GM19438 (cell line): ENCODE data around the gene HLF.

ENCODE experiments used
- ATAC-seq: cut with Tn5 transposase; IDR thresholded peaks from one replicate; pipeline ENCODE4 v1.9.1; 2021; ENCODE audit warnings: low read depth; ENCODE audit not compliant: unreplicated experiment

Gene HLF

DNA sequence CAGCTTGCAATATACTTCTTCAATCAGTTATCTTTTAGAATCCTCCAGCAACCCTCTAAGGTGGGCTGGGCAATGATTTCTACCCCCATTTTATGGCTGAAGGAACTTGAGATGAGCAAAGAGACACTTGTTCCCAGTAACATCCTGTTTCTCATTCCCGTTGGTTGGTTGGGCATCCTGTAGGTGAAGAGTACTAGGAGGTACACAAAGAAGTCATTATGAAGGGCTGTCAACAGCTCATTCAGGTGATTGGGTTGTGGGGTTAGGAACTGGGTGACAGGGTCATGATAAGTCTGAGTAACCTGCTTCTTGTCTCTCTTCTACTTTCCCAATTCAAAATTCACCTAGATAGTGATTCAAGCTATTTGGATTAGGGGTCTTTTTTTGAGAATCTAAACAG lies 80.4 kb downstream of the HLF start:
- ATAC-seq = no peak

DNA sequence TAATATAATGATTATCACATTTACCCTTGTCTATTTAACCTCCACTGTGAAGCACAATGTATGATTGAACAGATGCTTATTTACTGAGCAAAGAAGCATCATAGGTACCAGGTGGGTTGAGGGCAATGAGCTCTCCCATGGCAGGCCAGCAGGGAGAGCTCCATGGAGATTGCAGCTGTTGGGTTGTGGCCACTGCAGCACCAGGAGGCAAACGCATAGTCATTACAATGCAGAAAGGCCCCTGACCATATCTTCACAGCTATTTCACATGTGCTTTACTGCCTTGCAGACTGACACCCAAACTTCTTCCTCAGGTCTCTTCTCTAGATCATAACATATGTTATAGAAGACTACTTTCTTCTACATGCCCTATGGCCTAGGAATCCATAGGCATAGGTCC lies 81.9 kb downstream of the HLF start:
- ATAC-seq = no peak

DNA sequence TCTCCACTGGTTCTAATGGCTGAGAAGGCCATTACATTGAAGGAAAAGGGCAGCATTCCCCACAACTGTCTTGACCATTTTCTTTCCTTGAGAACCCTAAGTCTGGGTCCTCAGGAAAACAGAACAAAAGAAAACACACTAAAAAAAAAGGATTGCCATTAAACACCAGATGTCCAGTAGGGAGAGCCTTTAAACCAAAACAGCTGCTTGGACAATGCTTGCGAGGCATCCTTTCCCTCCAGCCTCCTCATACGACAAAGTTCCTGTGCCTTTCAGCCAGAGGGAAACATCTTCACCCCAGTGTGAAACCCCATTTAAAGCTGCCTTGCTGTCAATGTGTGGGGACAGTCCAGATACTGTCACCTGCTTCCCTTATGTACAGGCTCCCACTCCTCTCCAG lies 82.6 kb downstream of the HLF start:
- no peak for ATAC-seq

DNA sequence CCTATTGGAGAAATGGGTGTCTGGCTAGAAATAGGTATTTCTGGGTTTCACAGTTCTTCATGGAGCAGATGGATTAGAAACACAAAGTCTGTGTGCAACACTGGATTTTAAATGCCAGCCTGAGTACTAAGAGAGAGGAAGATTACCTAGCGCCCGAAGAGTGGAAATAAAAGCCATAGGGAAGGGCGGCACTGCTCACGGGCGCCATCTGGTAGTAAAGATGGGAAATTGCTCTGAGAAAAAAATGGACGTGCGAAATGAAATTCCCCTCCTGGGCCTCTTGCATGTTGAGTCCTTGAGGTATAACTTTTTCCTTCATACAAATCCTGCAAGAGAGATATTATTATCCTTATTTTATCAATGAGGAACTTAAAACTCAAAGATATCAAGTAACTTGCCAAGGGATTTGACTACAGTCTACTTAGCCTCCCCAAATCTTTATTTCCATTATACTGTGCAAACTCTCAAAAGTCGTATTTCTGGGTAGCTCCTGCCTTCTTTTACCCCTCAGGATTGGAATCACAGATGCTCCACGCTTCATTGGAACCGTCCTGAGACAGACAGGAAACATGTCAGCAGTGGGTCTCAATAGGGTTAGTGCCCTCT lies 84.1 kb downstream of the HLF start:
- peak; percentile 68 for ATAC-seq

DNA sequence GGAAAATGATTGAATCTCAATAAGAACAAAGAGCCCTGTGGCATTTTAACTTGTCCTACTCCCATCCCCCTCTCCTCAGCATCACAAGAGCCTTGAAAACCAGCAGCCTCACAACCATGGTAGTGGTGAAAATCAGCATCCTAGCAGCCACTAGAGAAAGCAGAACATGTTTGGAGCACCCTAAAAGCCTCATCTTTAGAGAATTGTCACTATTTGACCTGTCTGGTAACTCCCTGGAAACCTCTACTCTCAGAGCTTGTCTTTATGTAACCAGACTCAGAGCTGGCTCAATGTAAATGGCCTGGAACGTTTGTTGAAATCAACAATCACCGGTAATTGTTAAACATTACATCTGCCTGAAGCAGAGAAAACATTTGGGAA lies 86.1 kb downstream of the HLF start:
- no peak for ATAC-seq

DNA sequence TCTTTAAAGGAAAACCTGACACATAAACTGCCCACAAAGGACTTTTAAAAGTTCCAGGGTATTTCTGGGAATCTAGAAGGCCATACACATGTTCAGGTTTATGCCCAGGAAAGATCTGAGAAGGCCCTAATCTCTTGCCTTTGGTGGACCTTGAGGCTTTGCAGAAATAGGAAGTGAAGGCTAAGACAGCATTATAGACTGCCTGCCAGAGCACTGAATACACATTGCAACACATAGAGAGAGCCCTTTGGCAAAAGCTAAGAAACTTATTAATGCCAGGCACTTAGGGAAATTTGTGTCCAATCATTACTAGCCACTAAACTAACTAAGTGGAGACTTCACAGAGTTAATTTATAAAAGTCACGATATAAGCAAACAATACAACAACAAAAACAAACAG lies 86.5 kb downstream of the HLF start:
- no peak for ATAC-seq

DNA sequence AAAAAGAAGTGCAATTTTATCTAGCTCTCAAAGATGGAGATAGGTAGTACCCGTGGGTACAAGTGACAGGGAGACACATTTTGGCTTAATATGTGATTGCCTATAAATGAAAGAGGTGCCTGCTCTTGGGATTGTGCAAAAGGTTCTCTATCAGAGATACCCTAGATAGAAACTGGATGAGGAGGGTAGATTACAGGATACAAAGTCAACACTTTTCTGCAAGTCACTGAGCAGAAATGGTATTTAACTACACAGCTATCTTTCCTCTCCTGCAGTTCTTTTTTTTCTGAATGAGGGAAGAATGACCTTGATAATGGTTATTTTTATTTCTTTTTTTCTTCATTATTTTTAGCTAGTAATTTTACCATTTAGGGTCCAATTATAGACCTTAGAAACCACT lies 89.2 kb downstream of the HLF start:
- no peak for ATAC-seq

DNA sequence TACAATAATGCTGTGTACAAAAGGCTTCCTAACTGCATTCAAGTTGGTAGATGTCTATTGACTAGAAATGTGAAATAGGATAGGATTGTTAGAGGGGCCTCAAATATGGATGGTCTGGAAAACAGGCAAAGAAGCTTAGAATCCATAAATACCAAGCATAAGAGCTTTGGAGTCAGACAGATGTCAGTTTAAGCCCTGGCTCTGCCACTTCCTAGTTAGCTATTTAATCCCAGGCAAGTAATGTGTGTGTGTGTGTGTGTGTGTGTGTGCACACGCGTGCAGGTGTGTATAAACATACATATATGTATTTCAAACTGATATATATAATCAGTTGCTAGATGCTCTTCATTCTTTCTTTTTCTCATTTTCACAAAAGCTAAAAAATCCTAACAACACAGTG lies 90.2 kb downstream of the HLF start:
- no peak for ATAC-seq

DNA sequence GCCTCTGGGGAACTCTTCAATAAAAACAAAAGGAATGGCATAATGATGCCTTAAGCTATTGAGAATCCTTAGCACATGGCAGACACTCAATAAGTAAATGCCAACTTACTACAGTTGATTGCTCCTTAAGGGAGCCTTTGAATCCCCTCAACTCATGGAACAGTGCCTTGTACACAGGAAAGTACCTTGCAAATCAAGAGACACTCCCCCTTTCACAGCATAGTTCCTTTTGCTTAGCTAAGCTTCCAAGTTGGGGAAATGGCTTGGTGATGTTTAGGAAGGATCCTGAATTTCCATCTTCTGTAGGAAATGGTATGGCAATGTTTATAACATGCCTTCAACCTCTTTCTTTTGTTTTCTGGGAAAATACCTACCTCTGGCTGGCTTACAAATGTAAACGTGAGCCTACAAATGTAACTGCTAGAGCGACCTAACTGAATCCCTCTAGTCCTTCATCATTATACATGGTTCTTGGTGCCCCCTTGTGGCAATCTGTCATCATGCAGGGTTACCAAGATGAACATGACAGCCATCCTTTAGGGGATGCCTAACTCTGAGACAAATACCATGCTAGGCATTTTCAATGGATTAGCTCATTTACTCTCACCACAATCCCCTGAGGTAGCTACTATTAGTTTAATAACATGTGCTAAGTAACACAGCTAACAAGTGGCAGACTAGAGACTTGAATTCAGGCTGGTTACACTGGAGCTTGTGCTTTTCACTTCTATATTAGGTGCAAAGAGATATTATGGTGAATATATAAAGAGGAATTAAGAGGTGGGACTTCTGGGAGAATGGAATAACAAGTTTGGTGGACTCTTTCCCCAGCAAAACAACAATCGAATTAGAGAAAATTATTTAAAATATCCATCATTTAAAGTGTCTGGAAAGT lies 91.9 kb downstream of the HLF start:
- peak; percentile 89 for ATAC-seq

DNA sequence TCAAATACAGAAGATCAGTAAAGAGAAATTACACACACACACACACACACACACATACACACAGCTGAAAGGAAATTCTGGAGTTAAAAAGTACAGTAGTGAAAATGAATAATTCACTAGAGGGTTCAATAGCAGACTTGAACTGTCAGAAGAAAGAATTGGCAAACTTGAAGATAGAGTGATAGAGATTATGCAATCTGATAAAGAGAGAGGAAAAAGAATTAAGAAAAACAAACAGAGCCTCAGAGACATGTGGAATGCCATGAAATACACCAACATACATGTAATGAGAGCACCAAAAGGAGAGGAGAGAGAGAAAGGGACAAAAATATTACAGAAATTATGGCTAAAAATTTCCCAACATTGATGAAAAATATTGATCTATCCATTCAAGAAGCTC lies 96.2 kb downstream of the HLF start:
- ATAC-seq = no peak

DNA sequence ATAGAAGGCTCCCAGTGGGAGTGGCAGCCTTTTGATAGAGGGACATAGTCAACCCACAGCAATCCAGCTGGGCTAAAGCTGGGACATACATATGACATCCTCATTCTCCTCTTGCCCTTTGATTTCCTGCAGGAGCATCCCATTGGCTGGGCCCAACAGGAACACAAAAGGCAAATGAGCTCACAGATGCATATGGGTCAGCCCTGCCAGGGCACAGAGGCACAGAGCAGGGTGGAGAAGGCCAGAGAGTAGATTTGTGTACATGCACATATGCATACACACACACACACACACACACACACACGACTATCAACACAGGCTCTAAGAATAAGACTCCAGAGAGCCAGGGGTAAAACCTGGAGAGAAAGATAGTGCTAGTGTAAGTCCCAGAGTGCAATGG lies 98.3 kb downstream of the HLF start:
- ATAC-seq = no peak

DNA sequence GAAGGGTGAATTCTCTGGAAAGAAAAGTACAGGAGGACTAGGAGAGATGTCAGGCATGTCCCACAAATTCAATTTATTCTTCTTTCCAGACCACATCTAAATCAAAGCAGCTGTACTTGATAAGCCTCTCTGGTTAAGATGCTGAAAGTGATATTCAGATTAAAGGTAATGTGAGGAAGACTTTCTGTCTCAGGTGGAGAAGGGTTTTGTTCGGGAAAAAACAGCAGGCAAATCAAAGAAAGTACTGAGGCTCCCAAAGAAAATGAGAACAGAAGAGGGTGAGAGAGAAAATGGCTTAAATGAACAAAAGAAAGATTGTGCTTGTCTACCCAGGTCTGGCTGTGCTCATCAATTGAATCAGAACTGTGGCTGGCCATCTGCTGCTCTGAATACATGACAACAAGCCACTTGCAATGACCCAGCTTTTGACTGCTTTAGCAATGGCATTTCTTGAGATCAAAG lies 101.3 kb downstream of the HLF start:
- no peak for ATAC-seq

DNA sequence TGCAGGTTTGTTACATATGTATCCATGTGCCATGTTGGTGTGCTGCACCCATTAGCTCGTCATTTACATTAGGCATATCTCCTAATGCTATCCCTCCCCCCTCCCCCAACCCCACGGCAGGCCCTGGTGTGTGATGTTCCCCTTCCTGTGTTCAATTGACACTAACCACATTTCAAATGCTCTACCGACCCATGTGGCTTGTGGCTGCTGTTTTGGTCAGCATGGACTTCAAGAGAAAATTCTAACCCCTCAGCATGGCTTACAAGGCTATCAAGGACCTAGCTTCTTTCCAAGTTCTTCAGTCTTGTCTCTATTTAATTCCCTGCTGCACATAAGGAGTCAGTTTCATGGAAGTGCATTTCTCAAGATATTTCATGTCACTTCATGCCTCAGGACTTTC lies 103.9 kb downstream of the HLF start:
- no peak for ATAC-seq
